Endometrium (tissue), 2 donors: Measurements from ENCODE around the gene SLC37A1.
"Not testable (repeated sequence)": the region's sequence is repeated elsewhere in the genome, so short reads cannot be mapped to it uniquely, and the experiment has no call there.

Experiments
- FAIRE-seq: peaks from 2 replicates; lab custom pipeline; 2012; peaks lifted over from hg19 to GRCh38; lab: Jason Lieb, UNC
- donor health status: control.
- donor health status: control.

Gene SLC37A1

GRCh38 chr21:42595283-42596187, 81.9 kb downstream of the SLC37A1 start:
- no peak for FAIRE-seq

GRCh38 chr21:42596657-42597056, 83.0 kb downstream of the SLC37A1 start:
- FAIRE-seq, result no peak

GRCh38 chr21:42597487-42598158, 84.0 kb downstream of the SLC37A1 start:
- FAIRE-seq, result no peak

- no peak for FAIRE-seq
Observed at GRCh38 chr21:42598159-42598735, 84.6 kb downstream of the SLC37A1 start.

GRCh38 chr21:42599486-42599885, 85.8 kb downstream of the SLC37A1 start:
- FAIRE-seq, result no peak

GRCh38 chr21:42599962-42600361, 86.3 kb downstream of the SLC37A1 start:
- FAIRE-seq, result no peak

GRCh38 chr21:42601656-42602055, 88.0 kb downstream of the SLC37A1 start:
- no peak for FAIRE-seq

GRCh38 chr21:42607102-42607501, 93.5 kb downstream of the SLC37A1 start:
- no peak for FAIRE-seq

- FAIRE-seq, result no peak
Observed at GRCh38 chr21:42607525-42608102, 94.0 kb downstream of the SLC37A1 start.

GRCh38 chr21:42608446-42608845, 94.8 kb downstream of the SLC37A1 start:
- FAIRE-seq, result no peak

GRCh38 chr21:42609811-42610210, 96.2 kb downstream of the SLC37A1 start:
- no peak for FAIRE-seq

GRCh38 chr21:42611852-42612251, 98.2 kb downstream of the SLC37A1 start:
- no peak for FAIRE-seq

- no peak for FAIRE-seq
Observed at GRCh38 chr21:42612390-42612789, 98.7 kb downstream of the SLC37A1 start.

GRCh38 chr21:42613756-42614155, 100.1 kb downstream of the SLC37A1 start:
- FAIRE-seq, result no peak

GRCh38 chr21:42614396-42614795, 100.7 kb downstream of the SLC37A1 start:
- no peak for FAIRE-seq

- no peak for FAIRE-seq
Observed at GRCh38 chr21:42614811-42615351, 101.2 kb downstream of the SLC37A1 start.

- not testable (repeated sequence) for FAIRE-seq
Observed at GRCh38 chr21:42615377-42615776, 101.7 kb downstream of the SLC37A1 start.

- FAIRE-seq, result no peak
Observed at GRCh38 chr21:42615924-42616323, 102.3 kb downstream of the SLC37A1 start.

GRCh38 chr21:42616446-42616845, 102.8 kb downstream of the SLC37A1 start:
- no peak for FAIRE-seq

GRCh38 chr21:42616941-42617340, 103.3 kb downstream of the SLC37A1 start:
- no peak for FAIRE-seq

- FAIRE-seq, result no peak
Observed at GRCh38 chr21:42617486-42617885, 103.8 kb downstream of the SLC37A1 start.

- no peak for FAIRE-seq
Observed at GRCh38 chr21:42618707-42619102, 105.1 kb downstream of the SLC37A1 start.
